Neural cell (in vitro differentiated cells): Measurements from ENCODE around the gene CCDC148.

ENCODE experiments used
- CTCF ChIP-seq: fragments of 450-650 bp; IDR thresholded peaks from 2 replicates; pipeline ENCODE4 v1.5.1; 2014; ENCODE audit warnings: antibody characterized with exemption, mild to moderate bottlenecking, moderate library complexity; ENCODE audit not compliant: poor library complexity, severe bottlenecking
- EZH2 ChIP-seq: fragments of 200-600, 300-800 bp; shearing (Covaris generic), sonication (generic); IDR thresholded peaks from 2 replicates; pipeline ENCODE4 v1.6.1; 2014; ENCODE audit warnings: antibody characterized with exemption, low read length, borderline replicate concordance, mild to moderate bottlenecking; ENCODE audit not compliant: insufficient read depth, poor library complexity, severe bottlenecking
- POLR2AphosphoS5 ChIP-seq: IDR thresholded peaks from 2 replicates; pipeline ENCODE4 v1.6.1; 2012
- TAF1 ChIP-seq: IDR thresholded peaks from 2 replicates; pipeline ENCODE4 v1.6.1; 2012; ENCODE audit warnings: low read depth

- TF ChIP-seq CTCF, result no peak
- TF ChIP-seq POLR2AphosphoS5, result no peak
- TF ChIP-seq EZH2, result no peak
- TF ChIP-seq TAF1, result no peak
Measured at GRCh38 chr2:158502974-158503373, 46.4 kb upstream of the CCDC148 start.
